ENCODE data around the gene LONP2. TPM values are rescaled to one million over a fixed set of nuclear protein-coding genes. Genes with fewer than 3 reads are reported as not detected.

LONP2 gene
- total and polyA plus RNA-seq, 10 of the 15 experiments (the other 5 are each of a cell fraction or from before 2014, with no cell fraction given), result 8.3 to 48.0 (median 34.8) TPM

GRCh38 chr16:48244080-48244862 is at the start of gene LONP2 (continued):
- TF ChIP-seq PRDM15 (CRISPR knock-in tag; IDR thresholded peaks at IDR 0.05) (no peak), HDGF (IDR thresholded peaks at IDR 0.05) (no peak), HCFC1 (IDR thresholded peaks at IDR 0.05; ENCODE audit: low read length) (peak; percentile 69), RBBP5 (conservative IDR thresholded peaks at IDR 0.05) (no peak), NBN (IDR thresholded peaks at IDR 0.05) (peak; percentile 77; the same call in 1 of the 2 replicates), MYC (IDR thresholded peaks at IDR 0.05; ENCODE audit: insufficient read depth, insufficient read length, insufficient replicate concordance, low read length, severe bottlenecking) (peak; percentile 90), ASH2L (IDR thresholded peaks at IDR 0.05; ENCODE audit: borderline replicate concordance, low read depth) (no peak), CEBPB (IDR thresholded peaks at IDR 0.05; ENCODE audit: borderline replicate concordance in 1 of 2, low read depth in 2 of 2, low read length in 2 of 2) (no peak), CREB1 (IDR thresholded peaks at IDR 0.05; ENCODE audit: low read depth) (peak; percentile 97), LARP7 (IDR thresholded peaks at IDR 0.05) (peak; percentile 98), ESRRA (IDR thresholded peaks at IDR 0.05; ENCODE audit: low read length) (0 out of 2 replicates have a peak, but pooled peaks have one; percentile 17), MYB (IDR thresholded peaks at IDR 0.05; ENCODE audit: borderline replicate concordance, low read depth, low read length) (no peak), ZNF622 (IDR thresholded peaks at IDR 0.05) (no peak), RELB (IDR thresholded peaks at IDR 0.05; ENCODE audit: low read depth) (peak; percentile 74), ATF7 (IDR thresholded peaks at IDR 0.05; ENCODE audit: low read depth) (peak; percentile 48), TARDBP (IDR thresholded peaks at IDR 0.05; ENCODE audit: borderline replicate concordance) (peak; percentile 66; the same call in 1 of the 2 replicates), ZNF384 (IDR thresholded peaks at IDR 0.05; ENCODE audit: borderline replicate concordance, low read depth, low read length) (no peak), NKRF (conservative IDR thresholded peaks at IDR 0.05) (peak; percentile 96), ZBED1 (IDR thresholded peaks at IDR 0.05; ENCODE audit: borderline replicate concordance) (no peak), FOXK2 (IDR thresholded peaks at IDR 0.05) (no peak), EGR1 (IDR thresholded peaks at IDR 0.05; ENCODE audit: borderline replicate concordance in 1 of 2, low read depth in 2 of 2, low read length in 2 of 2) (peak; percentile 81 to 100), SUZ12 (IDR thresholded peaks at IDR 0.05; ENCODE audit: unreplicated experiment) (no peak), NR2F1 (conservative IDR thresholded peaks at IDR 0.05) (peak; percentile 64; the same call in 1 of the 2 replicates), CHD2 (IDR thresholded peaks at IDR 0.05; ENCODE audit: borderline replicate concordance, low read depth, low read length) (peak; percentile 44; the same call in 1 of the 2 replicates), SREBF1 (IDR thresholded peaks at IDR 0.05; ENCODE audit: low read length) (no peak)
